Psoas muscle (tissue), 8 donors: ENCODE results near the gene EPN3. TPM values are rescaled to one million over a fixed set of nuclear protein-coding genes. Genes with fewer than 3 reads are reported as not detected.

ENCODE experiments used
- ATAC-seq, 4 donors: fragments of 200-7000 bp; cut with Tn5 transposase; one replicate each; pipeline ENCODE4 v1.9.1; 2020; ENCODE audit warnings: moderate library complexity in 3 of 4, mild to moderate bottlenecking in 2 of 4
- DNase-seq, 2 donors: peaks; one replicate each; pipeline ENCODE4 v3.0.0-alpha.2; 2020
- H3K27ac ChIP-seq: fragments of 200-600 bp; one replicate; pipeline ENCODE4 v1.8.0; 2022
- H3K27me3 ChIP-seq, 3 donors: fragments of 200-600 bp in 1 of 3; one replicate each; pipeline versions ENCODE4 v1.6.1 to v1.8.0; 2013 to 2022; ENCODE audit warnings: low read length in 2 of 3, mild to moderate bottlenecking in 2 of 3, moderate library complexity in 1 of 3; ENCODE audit not compliant: insufficient read depth in 3 of 3
- H3K36me3 ChIP-seq, 2 donors: fragments of 200-600 bp in 1 of 2; one replicate each; pipeline versions ENCODE4 v1.6.1 to v1.8.0; 2013 to 2022; ENCODE audit warnings: low read depth in 1 of 2, mild to moderate bottlenecking in 1 of 2, moderate library complexity in 1 of 2; ENCODE audit not compliant: insufficient read depth in 1 of 2
- H3K4me1 ChIP-seq: fragments of 200-600 bp; one replicate; pipeline ENCODE4 v1.8.0; 2022
- H3K4me3 ChIP-seq: fragments of 200-600 bp; one replicate; pipeline ENCODE4 v1.8.0; 2022; ENCODE audit warnings: mild to moderate bottlenecking
- H3K9me3 ChIP-seq: fragments of 200-600 bp; one replicate; pipeline ENCODE4 v1.8.0; 2022
- WGBS, 3 donors: extraction: QIAGEN DNeasy Blood & Tissue Kit; methylation state at CpG; one replicate each; pipeline versions ENCODE4 v1.1.6 to v1.1.7; 2013; 5-methylcytosine and 5-hydroxymethylcytosine counted together
- intact Hi-C, 2 donors: fragments of 100-400 bp; cut with DNase I; formaldehyde crosslinking; loops; one replicate each; pipeline versions ENCODE4 v1.11.0 to v1.14.2; 2022
- polyA plus RNA-seq, 3 donors: library from polyadenylated mRNA; stranded (reverse); fragments of 200-250 nt; gene quantifications; one replicate each; pipeline ENCODE4 v1.2.3, GENCODE V29; 2013
- total RNA-seq, 4 donors: library from RNA; stranded (reverse); fragmentation: NEBNext Ultra II Directional in 2 of 4; extraction: Animal tissue kit (Norgen Biotek cat#: 25700) in 2 of 4; gene quantifications; one replicate each; pipeline versions ENCODE4 v1.2.1 to v1.2.4, GENCODE V29; 2021 to 2023
- TF ChIP-seq, protein P1 (sequence below): fragments of 200-600 bp; IDR thresholded peaks from one replicate; pipeline ENCODE4 v1.8.0; 2022; ENCODE audit warnings: antibody characterized with exemption
- donor health status: healthy with polysubstance abuse.
- donor health status: DM: no; HTN: no; CAD: no; lungs with moderate emphysema.
- donor health status: Bipolar disorder and iron deficiency.
- donor health status: healthy.
- donor health status: DM: yes; HTN: yes; CAD: no.
- donor health status: DM: no; HTN: no; CAD: no.
- donor health status: DM: no; HTN: no; CAD: no.
- donor health status: DM: yes; HTN: yes; CAD: no.

EPN3 gene
- total and polyA plus RNA-seq, 7 donors: 0.03 to 0.15 (median 0.12) TPM; not detected in 4

DNA sequence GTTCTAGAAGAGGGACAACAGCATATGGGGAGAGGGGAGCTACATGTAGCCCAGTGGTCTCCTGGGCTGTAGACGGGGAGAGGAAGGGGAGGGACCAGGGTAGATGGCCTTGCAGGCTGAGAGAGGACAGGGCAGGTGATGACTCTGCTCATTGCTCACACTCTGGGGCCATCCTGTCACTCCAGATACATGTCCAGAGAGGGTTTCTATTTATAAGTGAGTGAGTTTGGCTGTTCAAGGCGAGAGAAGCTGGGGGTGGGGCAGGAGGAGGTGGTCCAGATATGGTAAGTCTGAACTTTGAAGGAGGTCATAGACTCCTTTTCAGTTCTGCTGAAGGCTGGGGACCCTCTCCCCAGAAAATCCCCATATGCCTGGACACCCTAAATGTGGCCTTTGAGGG is 50.2 kb downstream of the EPN3 start:
- no peak overlapping the region for H3K27ac ChIP-seq
- 54 to 66% (median 62%) methylated on average over 2 of the region's 2 CpGs for WGBS, 3 donors
- no peaks in the 10 kb centered on the region for H3K9me3 ChIP-seq
- DNase-seq: no peak
- peak; percentile 72 to 92 (median 80) for ATAC-seq
- no peaks in the 10 kb centered on the region for H3K4me1 ChIP-seq
- H3K27me3 ChIP-seq: peaks cover 0 to 3% (median 0%) of the 10 kb centered on the region in 3 donors
- TF ChIP-seq, protein P1, sequence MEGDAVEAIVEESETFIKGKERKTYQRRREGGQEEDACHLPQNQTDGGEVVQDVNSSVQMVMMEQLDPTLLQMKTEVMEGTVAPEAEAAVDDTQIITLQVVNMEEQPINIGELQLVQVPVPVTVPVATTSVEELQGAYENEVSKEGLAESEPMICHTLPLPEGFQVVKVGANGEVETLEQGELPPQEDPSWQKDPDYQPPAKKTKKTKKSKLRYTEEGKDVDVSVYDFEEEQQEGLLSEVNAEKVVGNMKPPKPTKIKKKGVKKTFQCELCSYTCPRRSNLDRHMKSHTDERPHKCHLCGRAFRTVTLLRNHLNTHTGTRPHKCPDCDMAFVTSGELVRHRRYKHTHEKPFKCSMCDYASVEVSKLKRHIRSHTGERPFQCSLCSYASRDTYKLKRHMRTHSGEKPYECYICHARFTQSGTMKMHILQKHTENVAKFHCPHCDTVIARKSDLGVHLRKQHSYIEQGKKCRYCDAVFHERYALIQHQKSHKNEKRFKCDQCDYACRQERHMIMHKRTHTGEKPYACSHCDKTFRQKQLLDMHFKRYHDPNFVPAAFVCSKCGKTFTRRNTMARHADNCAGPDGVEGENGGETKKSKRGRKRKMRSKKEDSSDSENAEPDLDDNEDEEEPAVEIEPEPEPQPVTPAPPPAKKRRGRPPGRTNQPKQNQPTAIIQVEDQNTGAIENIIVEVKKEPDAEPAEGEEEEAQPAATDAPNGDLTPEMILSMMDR: no peak
- intact Hi-C loops: no loop called here
- H3K4me3 ChIP-seq: no peak overlapping the region
- no peaks in the 10 kb centered on the region for H3K36me3 ChIP-seq

DNA sequence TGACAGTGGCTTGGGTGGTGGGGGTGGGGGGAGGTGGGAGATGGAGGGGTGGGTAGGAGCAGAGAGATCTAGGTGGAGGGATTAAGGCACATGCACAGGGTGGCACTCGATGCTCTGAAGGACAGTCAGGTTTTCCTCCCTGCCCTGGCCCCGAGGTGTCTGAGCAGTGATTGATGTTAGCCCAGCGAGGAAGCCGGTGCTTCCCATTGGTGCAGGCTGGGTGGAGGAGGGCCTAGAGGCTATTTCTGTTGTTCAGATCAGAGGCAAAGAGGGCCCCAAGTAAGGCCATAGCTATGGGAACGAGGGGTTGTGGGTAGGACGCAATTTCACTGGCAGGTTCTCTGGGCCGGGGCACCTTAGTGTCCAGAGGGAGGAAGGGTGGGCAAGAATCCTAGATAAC is 51.1 kb downstream of the EPN3 start:
- H3K27me3 ChIP-seq: peaks cover 0 to 3% (median 0%) of the 10 kb centered on the region in 3 donors
- H3K9me3 ChIP-seq: no peaks in the 10 kb centered on the region
- TF ChIP-seq, protein P1: no peak
- 72 to 81% (median 76%) methylated on average over 7 of the region's 7 CpGs for WGBS, 3 donors
- no peak overlapping the region for H3K4me3 ChIP-seq
- intact Hi-C loops: no loop called here
- DNase-seq (no peak), ATAC-seq (no peak)
- no peaks in the 10 kb centered on the region for H3K36me3 ChIP-seq
- H3K4me1 ChIP-seq: no peaks in the 10 kb centered on the region
- H3K27ac ChIP-seq: no peak overlapping the region

DNA sequence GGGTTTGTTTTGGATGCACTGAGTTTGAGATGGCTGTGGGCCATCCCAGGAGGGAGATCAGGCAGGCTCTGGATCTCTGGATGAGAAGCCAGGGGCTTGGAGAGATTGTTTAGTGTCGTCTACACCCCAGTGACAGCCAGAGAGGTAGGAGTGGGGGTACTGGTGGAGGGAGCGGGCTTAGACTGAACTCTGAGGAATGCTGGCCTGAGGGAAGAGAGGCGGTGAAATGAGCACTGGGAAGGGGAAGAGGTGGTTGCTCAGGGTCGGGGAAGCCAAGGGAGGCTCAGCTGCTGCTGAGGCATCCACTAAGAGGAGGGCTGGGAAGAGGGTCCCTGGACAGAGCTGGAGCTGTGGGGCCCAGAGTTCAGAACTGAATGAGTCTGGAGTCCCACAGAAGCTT is 51.6 kb downstream of the EPN3 start:
- Histone ChIP-seq H3K27ac (no peak overlapping the region), H3K36me3 (no peaks in the 10 kb centered on the region), H3K9me3 (no peaks in the 10 kb centered on the region), H3K27me3 (peaks cover 0 to 3% (median 0%) of the 10 kb centered on the region in 3 donors), H3K4me3 (no peak overlapping the region), H3K4me1 (no peaks in the 10 kb centered on the region)
- ATAC-seq: no peak
- 75 to 85% (median 75%) methylated on average over 4 of the region's 4 CpGs for WGBS, 3 donors
- TF ChIP-seq, protein P1: no peak
- DNase-seq: no peak
- intact Hi-C loops: no loop called here

DNA sequence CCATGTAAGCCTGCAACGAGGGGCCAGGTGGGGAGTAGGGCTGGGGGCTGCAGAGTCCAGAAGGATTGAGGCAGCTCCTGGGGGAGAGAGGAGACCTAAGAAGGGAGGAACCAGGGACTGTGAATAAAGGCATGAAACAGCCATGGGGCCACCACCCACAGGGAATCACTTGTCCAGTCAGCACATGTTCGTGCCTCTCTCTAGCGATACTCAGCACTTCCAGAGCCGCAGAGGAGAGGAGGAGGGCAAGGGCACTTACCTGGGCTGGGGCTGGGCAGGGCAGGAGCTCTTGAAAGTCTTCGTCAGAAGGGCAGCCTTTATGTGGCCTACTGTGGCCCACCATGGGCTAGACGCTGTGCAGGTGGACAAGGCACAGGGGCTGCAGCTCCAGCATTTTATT is 52.2 kb downstream of the EPN3 start:
- ATAC-seq (no peak), DNase-seq (no peak)
- intact Hi-C loops: no loop called here
- TF ChIP-seq, protein P1: no peak
- Histone ChIP-seq H3K4me1 (peaks cover 3% of the 10 kb centered on the region), H3K27me3 (no peaks in the 10 kb centered on the region), H3K9me3 (no peaks in the 10 kb centered on the region), H3K4me3 (no peak overlapping the region), H3K36me3 (no peaks in the 10 kb centered on the region), H3K27ac (no peak overlapping the region)
- 86 to 91% (median 89%) methylated on average over 6 of the region's 6 CpGs for WGBS, 3 donors

DNA sequence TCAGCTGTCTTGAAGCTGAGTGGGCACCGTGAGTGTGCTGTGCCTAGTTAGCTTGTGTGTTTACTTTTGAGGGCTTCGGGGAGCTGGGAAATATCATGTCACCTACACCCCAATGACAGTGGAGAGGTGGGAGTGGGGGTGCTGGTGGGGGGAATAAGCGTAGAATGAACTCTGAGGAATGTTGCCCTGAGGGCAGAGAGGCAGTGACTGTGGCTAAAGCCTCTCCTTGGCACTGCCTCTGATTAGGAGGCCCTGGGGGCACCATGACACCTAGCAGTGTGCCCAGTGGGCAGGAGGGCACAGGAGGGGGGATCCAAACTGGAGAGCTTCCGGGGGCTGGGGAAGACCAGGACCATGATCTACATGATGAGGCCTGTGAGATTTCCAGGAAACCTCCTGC is 52.8 kb downstream of the EPN3 start:
- no peaks in the 10 kb centered on the region for H3K9me3 ChIP-seq
- ATAC-seq (no peak), DNase-seq (no peak)
- TF ChIP-seq, protein P1: no peak
- no peaks in the 10 kb centered on the region for H3K36me3 ChIP-seq
- no peak overlapping the region for H3K4me3 ChIP-seq
- intact Hi-C loops: no loop called here
- no peaks in the 10 kb centered on the region for H3K27me3 ChIP-seq
- H3K4me1 ChIP-seq: peaks cover 3% of the 10 kb centered on the region
- no peak overlapping the region for H3K27ac ChIP-seq
- 81 to 91% (median 86%) methylated on average over 4 of the region's 4 CpGs for WGBS, 3 donors
